SK-N-SH treated with all-trans-retinoic acid at 6 μM for 48 hours (cell line): Measurements from ENCODE around the gene BATF2.

ENCODE experiments used
- ATAC-seq: fragments of 200-7000 bp; cut with Tn5 transposase; 3 replicates; pipeline ENCODE4 v1.9.1; 2020; ENCODE audit warnings: mild to moderate bottlenecking, moderate library complexity
- CSDC2 ChIP-seq: fragments of 250-450 bp; sonication (Bioruptor Pico); IDR thresholded peaks from 2 replicates; pipeline ENCODE4 v1.5.0; 2020; ENCODE audit warnings: mild to moderate bottlenecking, moderate library complexity
- ESRRG ChIP-seq: fragments of 250-450 bp; sonication (Bioruptor Pico); IDR thresholded peaks from 2 replicates; pipeline ENCODE4 v1.6.1; 2021; ENCODE audit warnings: mild to moderate bottlenecking
- TSHZ2 ChIP-seq: fragments of 250-450 bp; sonication (Bioruptor Pico); IDR thresholded peaks from 2 replicates; pipeline ENCODE4 v1.5.0; 2020; ENCODE audit warnings: mild to moderate bottlenecking, moderate library complexity
- ZFP3 ChIP-seq: fragments of 250-450 bp; sonication (Bioruptor Pico); IDR thresholded peaks from 2 replicates; pipeline ENCODE4 v1.5.0; 2020; ENCODE audit warnings: mild to moderate bottlenecking, moderate library complexity
- ZFP30 ChIP-seq: fragments of 450-650 bp; formaldehyde crosslinking; IDR thresholded peaks from 2 replicates; pipeline ENCODE4 v1.5.0; 2022; ENCODE audit warnings: mild to moderate bottlenecking, moderate library complexity

The BATF2 gene

GRCh38 chr11:64951529-64951928 lies 45.2 kb downstream of the BATF2 start:
- no peak for TF ChIP-seq ZFP30 (CRISPR knock-in tag)
- TF ChIP-seq, all 23 proteins: peak for 0
- no peak for ATAC-seq

- ATAC-seq = no peak; the same call in 2 of the 3 replicates
- no peak for TF ChIP-seq ZFP3
- no peak for TF ChIP-seq TSHZ2 (CRISPR knock-in tag)
- TF ChIP-seq ESRRG = no peak
- TF ChIP-seq CSDC2 (CRISPR knock-in tag) = no peak
These were observed 49.5 kb downstream of the BATF2 start for GRCh38 chr11:64947208-64947814.
